GM11168 (cell line): ENCODE results near the gene NR3C2.

Experiments used
- in situ Hi-C: fragments of 300-500 bp; cut with MboI; formaldehyde crosslinking; loops from one replicate; pipeline ENCODE4 v1.12.0; 2022; ENCODE audit warnings: low sequenced_read_pairs; ENCODE audit not compliant: unreplicated experiment

NR3C2 gene

GRCh38 chr4:148030193-148030873 is 411.9 kb downstream of the NR3C2 start:
- in situ Hi-C loops, result no loop called here

GRCh38 chr4:148029781-148030180 is 412.4 kb downstream of the NR3C2 start:
- in situ Hi-C loops, result no loop called here
